Measurements from ENCODE around the gene CARMIL1.

DNA sequence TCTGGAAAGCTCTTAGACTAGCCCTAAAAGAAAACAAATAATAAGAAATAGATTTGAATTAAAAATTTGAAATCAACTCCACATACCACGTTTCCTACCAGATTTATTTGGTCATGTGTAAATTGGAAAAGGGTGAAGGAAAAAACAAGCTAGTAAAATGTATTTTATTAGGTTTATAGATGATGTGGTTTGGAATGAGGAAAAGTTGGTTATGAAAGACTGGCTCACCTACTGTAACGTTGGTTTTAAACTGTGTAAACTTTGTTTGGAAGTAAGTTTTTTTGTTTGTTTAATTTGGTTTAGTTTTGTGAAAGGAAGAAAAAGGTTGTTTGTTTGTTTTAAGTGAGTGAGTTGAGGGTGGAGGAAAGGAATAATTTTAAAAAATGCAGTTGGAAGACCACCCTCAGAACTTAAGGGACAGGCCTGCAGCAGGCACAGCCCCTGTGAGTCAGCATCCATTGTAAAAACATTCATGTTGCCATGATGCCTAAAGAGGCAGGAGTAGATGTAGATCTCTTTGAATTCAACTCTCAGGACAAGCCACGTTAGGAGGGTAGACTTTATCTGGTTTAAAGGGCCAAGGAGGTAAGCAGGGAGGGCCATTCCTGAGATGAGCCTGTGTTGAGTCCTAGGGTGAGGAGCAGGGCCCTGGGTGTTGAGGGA is 279.1 kb downstream of the CARMIL1 start:
- TF ChIP-seq, protein P1, sequence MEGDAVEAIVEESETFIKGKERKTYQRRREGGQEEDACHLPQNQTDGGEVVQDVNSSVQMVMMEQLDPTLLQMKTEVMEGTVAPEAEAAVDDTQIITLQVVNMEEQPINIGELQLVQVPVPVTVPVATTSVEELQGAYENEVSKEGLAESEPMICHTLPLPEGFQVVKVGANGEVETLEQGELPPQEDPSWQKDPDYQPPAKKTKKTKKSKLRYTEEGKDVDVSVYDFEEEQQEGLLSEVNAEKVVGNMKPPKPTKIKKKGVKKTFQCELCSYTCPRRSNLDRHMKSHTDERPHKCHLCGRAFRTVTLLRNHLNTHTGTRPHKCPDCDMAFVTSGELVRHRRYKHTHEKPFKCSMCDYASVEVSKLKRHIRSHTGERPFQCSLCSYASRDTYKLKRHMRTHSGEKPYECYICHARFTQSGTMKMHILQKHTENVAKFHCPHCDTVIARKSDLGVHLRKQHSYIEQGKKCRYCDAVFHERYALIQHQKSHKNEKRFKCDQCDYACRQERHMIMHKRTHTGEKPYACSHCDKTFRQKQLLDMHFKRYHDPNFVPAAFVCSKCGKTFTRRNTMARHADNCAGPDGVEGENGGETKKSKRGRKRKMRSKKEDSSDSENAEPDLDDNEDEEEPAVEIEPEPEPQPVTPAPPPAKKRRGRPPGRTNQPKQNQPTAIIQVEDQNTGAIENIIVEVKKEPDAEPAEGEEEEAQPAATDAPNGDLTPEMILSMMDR (IDR thresholded peaks at IDR 0.05), result no peak
- TF ChIP-seq FOXM1 (IDR thresholded peaks at IDR 0.05; ENCODE audit: low read depth) (no peak), EZH2phosphoT487 (IDR thresholded peaks at IDR 0.05; ENCODE audit: borderline replicate concordance, low read depth) (no peak), CHD2 (IDR thresholded peaks at IDR 0.05; ENCODE audit: low read length, partially characterized antibody) (no peak), YY1 (IDR thresholded peaks at IDR 0.05; ENCODE audit: low read depth) (no peak), POLR2AphosphoS5 (IDR thresholded peaks at IDR 0.05; ENCODE audit: low read depth, low read length) (no peak)
